GM21825 (cell line): ENCODE measurements around the gene PIGZ.

Source experiments
- ATAC-seq: cut with Tn5 transposase; IDR thresholded peaks from one replicate; pipeline ENCODE4 v1.9.1; 2021; ENCODE audit warnings: mild to moderate bottlenecking, moderate library complexity; ENCODE audit not compliant: unreplicated experiment

Gene PIGZ

GRCh38 chr3:197002701-197003454, 34.2 kb upstream of the PIGZ start:
- ATAC-seq = peak; percentile 70

GRCh38 chr3:197001972-197002700, 33.5 kb upstream of the PIGZ start:
- no peak for ATAC-seq

- ATAC-seq = no peak
Observed at GRCh38 chr3:197001106-197001971, 32.7 kb upstream of the PIGZ start.

GRCh38 chr3:197000211-197000610, 31.6 kb upstream of the PIGZ start:
- no peak for ATAC-seq

- no peak for ATAC-seq
Observed at GRCh38 chr3:196998966-196999760, 30.5 kb upstream of the PIGZ start.

GRCh38 chr3:196997311-196997710, 28.7 kb upstream of the PIGZ start:
- no peak for ATAC-seq

GRCh38 chr3:196996454-196997265, 28.0 kb upstream of the PIGZ start:
- ATAC-seq = no peak

- no peak for ATAC-seq
Observed at GRCh38 chr3:196995646-196996355, 27.2 kb upstream of the PIGZ start.

GRCh38 chr3:196995027-196995426, 26.4 kb upstream of the PIGZ start:
- ATAC-seq = no peak

- no peak for ATAC-seq
Observed at GRCh38 chr3:196994056-196994455, 25.4 kb upstream of the PIGZ start.

- no peak for ATAC-seq
Observed at GRCh38 chr3:196992461-196993065, 23.9 kb upstream of the PIGZ start.

- ATAC-seq = no peak
Observed at GRCh38 chr3:196991581-196992460, 23.2 kb upstream of the PIGZ start.

- ATAC-seq = no peak
Observed at GRCh38 chr3:196990601-196991007, 22.0 kb upstream of the PIGZ start.

GRCh38 chr3:196989721-196990262, 21.2 kb upstream of the PIGZ start:
- ATAC-seq = no peak

GRCh38 chr3:196988241-196989029, 19.8 kb upstream of the PIGZ start:
- ATAC-seq = no peak

GRCh38 chr3:196987022-196987421, 18.4 kb upstream of the PIGZ start:
- no peak for ATAC-seq
